ENCODE data around the gene PSME3IP1. TPM values are rescaled to one million over a fixed set of nuclear protein-coding genes. Genes with fewer than 3 reads are reported as not detected.

PSME3IP1 gene
- total and polyA plus RNA-seq, 9 of the 15 experiments (the other 6 are each of a cell fraction or from before 2014, with no cell fraction given), result 63.8 to 187 (median 142) TPM

DNA sequence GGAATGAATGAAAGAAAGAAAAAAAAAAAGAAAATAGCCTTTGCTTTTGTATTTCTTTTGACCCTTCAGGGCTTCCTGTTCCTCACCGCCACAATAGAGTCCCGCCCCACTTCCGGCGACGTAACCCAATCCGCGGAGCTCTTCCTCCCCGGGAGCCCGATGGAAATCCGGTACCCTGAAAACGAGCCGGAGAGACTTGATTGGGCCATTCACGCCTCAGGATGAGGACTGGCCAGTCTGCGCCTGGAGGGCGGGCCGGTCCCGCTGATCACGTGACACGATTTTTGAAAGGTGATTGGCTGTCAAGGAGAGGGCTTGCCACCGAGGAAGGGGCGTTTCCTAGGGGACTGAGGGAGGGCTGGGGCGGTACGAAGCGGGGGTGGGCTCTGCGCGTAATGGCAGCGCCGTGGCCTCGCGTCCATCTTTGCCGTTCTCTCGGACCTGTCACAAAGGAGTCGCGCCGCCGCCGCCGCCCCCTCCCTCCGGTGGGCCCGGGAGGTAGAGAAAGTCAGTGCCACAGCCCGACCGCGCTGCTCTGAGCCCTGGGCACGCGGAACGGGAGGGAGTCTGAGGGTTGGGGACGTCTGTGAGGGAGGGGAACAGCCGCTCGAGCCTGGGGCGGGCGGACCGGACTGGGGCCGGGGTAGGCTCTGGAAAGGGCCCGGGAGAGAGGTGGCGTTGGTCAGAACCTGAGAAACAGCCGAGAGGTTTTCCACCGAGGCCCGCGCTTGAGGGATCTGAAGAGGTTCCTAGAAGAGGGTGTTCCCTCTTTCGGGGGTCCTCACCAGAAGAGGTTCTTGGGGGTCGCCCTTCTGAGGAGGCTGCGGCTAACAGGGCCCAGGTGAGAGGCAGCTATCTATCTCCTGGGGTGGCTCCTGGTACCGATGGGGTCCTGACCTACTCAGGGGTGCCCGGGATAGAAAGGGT is at the start of gene PSME3IP1, which contains the start of gene RSPRY1 (continued):
- peak; percentile 100 for TF ChIP-seq RAD51 (IDR thresholded peaks at IDR 0.05; ENCODE audit: borderline replicate concordance, low read depth)
- TF ChIP-seq ATF1 (CRISPR knock-in tag; IDR thresholded peaks at IDR 0.05), result peak; percentile 45; the same call in 1 of the 2 replicates
- peak; percentile 88 for TF ChIP-seq ATF1 (tag; IDR thresholded peaks at IDR 0.05)
- peak; percentile 54 for TF ChIP-seq PHF20 (IDR thresholded peaks at IDR 0.05; ENCODE audit: partially characterized antibody)
- TF ChIP-seq STAG1 (CRISPR knock-in tag; IDR thresholded peaks at IDR 0.05; ENCODE audit: borderline replicate concordance), result no peak
- TF ChIP-seq, protein P1, sequence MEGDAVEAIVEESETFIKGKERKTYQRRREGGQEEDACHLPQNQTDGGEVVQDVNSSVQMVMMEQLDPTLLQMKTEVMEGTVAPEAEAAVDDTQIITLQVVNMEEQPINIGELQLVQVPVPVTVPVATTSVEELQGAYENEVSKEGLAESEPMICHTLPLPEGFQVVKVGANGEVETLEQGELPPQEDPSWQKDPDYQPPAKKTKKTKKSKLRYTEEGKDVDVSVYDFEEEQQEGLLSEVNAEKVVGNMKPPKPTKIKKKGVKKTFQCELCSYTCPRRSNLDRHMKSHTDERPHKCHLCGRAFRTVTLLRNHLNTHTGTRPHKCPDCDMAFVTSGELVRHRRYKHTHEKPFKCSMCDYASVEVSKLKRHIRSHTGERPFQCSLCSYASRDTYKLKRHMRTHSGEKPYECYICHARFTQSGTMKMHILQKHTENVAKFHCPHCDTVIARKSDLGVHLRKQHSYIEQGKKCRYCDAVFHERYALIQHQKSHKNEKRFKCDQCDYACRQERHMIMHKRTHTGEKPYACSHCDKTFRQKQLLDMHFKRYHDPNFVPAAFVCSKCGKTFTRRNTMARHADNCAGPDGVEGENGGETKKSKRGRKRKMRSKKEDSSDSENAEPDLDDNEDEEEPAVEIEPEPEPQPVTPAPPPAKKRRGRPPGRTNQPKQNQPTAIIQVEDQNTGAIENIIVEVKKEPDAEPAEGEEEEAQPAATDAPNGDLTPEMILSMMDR (IDR thresholded peaks at IDR 0.05 in 2 of 3, conservative IDR thresholded peaks at IDR 0.05 in 1 of 3; ENCODE audit: insufficient read depth in 2 of 3, low read depth in 1 of 3, low read length in 3 of 3), result no peak
- no peak for TF ChIP-seq SRSF9 (IDR thresholded peaks at IDR 0.05; ENCODE audit: borderline replicate concordance, low read depth, low read length)
- TF ChIP-seq SP2 (IDR thresholded peaks at IDR 0.05; ENCODE audit: extremely low read depth, low read depth, low read length, poor library complexity, severe bottlenecking), result peak; percentile 47
- TF ChIP-seq, protein P2, sequence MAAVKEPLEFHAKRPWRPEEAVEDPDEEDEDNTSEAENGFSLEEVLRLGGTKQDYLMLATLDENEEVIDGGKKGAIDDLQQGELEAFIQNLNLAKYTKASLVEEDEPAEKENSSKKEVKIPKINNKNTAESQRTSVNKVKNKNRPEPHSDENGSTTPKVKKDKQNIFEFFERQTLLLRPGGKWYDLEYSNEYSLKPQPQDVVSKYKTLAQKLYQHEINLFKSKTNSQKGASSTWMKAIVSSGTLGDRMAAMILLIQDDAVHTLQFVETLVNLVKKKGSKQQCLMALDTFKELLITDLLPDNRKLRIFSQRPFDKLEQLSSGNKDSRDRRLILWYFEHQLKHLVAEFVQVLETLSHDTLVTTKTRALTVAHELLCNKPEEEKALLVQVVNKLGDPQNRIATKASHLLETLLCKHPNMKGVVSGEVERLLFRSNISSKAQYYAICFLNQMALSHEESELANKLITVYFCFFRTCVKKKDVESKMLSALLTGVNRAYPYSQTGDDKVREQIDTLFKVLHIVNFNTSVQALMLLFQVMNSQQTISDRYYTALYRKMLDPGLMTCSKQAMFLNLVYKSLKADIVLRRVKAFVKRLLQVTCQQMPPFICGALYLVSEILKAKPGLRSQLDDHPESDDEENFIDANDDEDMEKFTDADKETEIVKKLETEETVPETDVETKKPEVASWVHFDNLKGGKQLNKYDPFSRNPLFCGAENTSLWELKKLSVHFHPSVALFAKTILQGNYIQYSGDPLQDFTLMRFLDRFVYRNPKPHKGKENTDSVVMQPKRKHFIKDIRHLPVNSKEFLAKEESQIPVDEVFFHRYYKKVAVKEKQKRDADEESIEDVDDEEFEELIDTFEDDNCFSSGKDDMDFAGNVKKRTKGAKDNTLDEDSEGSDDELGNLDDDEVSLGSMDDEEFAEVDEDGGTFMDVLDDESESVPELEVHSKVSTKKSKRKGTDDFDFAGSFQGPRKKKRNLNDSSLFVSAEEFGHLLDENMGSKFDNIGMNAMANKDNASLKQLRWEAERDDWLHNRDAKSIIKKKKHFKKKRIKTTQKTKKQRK (IDR thresholded peaks at IDR 0.05; ENCODE audit: borderline replicate concordance, low read depth, low read length), result peak; percentile 74; the same call in 1 of the 2 replicates
- no peak for TF ChIP-seq E2F3 (CRISPR knock-in tag; IDR thresholded peaks at IDR 0.05)
- peak; percentile 95 for TF ChIP-seq EGR1 (conservative IDR thresholded peaks at IDR 0.05)
- TF ChIP-seq, protein P3, sequence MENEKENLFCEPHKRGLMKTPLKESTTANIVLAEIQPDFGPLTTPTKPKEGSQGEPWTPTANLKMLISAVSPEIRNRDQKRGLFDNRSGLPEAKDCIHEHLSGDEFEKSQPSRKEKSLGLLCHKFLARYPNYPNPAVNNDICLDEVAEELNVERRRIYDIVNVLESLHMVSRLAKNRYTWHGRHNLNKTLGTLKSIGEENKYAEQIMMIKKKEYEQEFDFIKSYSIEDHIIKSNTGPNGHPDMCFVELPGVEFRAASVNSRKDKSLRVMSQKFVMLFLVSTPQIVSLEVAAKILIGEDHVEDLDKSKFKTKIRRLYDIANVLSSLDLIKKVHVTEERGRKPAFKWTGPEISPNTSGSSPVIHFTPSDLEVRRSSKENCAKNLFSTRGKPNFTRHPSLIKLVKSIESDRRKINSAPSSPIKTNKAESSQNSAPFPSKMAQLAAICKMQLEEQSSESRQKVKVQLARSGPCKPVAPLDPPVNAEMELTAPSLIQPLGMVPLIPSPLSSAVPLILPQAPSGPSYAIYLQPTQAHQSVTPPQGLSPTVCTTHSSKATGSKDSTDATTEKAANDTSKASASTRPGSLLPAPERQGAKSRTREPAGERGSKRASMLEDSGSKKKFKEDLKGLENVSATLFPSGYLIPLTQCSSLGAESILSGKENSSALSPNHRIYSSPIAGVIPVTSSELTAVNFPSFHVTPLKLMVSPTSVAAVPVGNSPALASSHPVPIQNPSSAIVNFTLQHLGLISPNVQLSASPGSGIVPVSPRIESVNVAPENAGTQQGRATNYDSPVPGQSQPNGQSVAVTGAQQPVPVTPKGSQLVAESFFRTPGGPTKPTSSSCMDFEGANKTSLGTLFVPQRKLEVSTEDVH (IDR thresholded peaks at IDR 0.05; ENCODE audit: low read depth, partially characterized antibody), result peak; percentile 91
- TF ChIP-seq ZNF140 (CRISPR knock-in tag; IDR thresholded peaks at IDR 0.05), result no peak
- TF ChIP-seq RBM14 (IDR thresholded peaks at IDR 0.05; ENCODE audit: borderline replicate concordance, insufficient read depth, low read depth, low read length), result no peak

Measured in K562 (cell line).